CD4-positive, alpha-beta T cell treated with Interleukin-15 for 4 hours (primary cell): ENCODE results near the gene AHRR.

ENCODE experiments used
- DNase-seq: peaks from one replicate; pipeline ENCODE4 v3.0.0-alpha.2; 2020; ENCODE audit warnings: low spot score

AHRR gene

DNA sequence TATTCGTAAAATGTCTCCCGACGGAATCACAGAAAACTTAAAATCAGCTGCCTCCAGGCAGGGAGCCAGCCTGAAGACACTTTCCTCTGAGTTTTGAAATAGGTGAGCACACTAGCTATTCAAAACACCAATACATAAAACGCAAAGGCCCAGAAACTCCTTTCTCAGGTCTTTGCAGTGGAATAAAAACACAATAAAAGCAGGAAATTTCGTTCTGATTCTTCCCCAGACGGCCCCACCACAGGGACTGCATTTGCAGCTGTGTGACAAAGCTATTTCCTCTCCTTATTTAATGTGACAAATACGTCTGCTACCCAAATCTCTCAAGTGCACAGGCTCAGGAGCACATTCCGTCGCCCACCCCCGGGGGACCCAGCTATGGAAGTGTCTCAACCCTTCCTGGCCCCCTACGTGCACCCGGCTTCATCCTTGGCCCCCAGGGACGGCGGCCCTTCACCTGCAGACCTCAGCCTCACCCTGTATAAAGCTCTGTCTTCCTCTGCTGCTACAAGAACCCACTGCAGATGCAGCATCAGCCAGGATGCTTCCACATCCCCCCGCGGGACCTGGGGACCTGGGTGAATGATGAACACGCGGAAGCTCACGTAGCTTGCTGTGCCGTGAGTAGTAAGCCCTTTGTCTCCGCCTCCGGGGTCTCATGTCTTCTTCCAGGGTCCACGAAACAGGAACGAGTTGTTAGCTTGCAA, 24.9 kb downstream of the AHRR start:
- DNase-seq: no peak

DNA sequence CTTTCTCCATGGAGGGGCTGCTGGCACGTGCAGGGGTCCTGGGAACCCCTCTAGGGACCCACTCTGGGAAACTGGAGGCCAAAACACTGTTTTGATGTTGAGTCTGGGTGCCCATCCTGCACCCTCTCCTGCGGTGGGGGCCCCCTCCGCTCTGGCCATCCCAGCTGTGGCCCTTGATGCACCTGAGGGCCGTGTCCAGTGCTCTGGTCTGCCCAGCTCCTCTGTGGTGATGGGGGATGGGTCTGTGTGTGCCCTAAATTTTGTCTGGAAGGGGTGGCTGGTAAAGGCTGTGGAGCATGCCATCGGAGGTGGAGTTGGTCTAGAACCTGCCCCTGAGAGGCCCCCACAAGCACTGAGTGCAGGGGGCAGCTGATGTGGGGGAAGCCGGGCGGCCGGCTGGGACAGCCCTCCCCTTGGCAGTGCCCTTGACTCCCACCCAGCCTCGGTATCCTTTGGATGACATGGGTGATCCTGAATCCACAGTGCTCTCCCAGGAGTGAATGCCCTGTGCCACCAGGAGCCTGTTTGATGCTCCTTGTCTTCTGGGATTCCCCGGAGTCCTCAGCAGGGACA, 26.3 kb downstream of the AHRR start:
- no peak for DNase-seq

DNA sequence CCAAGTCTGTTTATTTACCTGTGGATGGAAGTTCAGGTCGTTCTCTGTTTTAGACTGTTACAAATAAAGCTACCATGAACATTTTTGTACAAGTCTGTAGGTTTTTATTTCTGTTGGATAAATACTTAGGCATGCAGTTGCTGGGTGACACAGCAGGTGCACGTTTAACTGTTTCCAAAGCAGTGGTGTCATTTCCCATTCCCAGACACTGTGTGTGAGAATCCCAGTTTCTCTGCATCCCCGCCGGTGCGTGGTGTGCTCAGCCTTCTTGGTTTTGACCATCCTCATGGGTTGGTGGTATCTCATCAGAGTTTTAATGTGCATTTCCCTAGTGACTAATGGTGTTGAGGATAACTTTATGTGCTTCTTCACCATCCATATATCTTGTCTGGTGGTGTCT, 27.2 kb downstream of the AHRR start:
- no peak for DNase-seq

DNA sequence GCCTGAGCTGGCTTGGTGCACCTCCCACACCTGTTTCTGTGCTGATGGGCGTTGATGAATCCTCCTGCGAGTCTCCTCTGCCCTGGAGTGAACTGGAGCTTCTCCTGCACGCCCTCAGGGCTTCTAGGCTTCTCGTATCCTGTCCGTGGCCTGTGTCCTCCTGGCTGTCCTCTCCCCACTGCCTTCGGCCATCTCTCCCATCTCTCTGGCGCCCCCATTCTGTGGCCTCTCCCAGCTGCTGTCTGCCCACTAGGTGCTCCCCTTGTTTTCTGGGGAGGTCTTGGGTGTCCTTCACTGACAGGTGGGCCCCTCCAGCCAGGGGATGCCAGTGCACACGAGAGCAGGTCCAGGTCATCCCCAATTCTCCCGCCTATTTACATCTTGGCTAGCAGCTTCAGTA, 28.8 kb downstream of the AHRR start:
- DNase-seq: no peak

DNA sequence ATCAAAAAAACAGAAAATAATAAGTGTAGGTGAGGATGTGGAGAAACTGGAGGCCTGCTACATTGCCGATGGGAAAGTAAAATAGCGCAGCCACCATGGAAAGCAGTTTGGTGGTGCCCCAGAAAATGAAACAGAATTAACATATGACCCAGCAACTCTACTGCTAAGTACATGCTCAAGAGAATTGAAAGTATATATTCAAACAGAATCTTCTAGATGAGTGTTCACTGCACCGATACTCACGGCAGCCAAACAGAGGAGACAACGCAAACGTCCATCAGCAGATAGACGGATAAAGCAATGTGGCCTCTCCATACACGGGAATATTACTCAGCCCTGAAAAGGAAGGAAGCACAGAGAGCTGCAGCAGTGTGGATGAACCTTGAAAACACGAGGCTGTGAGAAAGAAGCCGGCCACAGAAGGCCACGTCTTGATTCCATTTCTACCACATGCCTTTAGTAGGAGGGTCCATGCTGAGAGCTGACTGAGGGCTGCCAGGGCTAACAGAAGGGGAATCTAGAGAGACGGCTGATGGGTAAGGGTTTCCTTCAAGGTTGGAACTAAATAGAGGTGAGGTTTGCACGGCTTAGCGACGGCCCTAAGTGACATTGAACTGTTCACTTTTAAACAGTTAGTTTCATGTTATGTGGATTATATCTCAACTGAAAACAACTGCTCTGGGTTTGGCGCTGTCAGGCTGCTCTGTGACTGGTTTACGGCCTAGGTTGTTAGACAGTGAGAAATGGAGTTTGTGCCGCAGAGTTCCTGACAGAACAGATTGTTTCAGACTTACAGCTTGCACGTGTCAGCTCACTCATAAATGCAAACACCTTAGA, 29.8 kb downstream of the AHRR start:
- no peak for DNase-seq

DNA sequence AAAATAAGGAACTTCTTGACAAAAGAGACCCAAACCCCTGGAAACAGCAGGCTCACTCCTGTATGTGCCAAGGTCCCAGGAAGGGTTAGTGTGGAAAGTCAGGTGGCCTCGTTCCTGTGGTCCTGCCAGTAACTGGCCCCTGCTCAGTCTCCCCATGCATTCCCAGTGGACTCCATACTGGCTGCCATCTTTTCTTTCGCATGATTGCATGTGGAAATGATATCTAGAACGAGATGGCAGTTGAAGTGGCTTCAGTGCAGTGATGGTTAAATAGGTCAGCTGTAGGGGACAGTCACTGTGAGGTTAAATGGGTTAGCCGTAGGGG, 30.4 kb downstream of the AHRR start:
- DNase-seq: no peak

DNA sequence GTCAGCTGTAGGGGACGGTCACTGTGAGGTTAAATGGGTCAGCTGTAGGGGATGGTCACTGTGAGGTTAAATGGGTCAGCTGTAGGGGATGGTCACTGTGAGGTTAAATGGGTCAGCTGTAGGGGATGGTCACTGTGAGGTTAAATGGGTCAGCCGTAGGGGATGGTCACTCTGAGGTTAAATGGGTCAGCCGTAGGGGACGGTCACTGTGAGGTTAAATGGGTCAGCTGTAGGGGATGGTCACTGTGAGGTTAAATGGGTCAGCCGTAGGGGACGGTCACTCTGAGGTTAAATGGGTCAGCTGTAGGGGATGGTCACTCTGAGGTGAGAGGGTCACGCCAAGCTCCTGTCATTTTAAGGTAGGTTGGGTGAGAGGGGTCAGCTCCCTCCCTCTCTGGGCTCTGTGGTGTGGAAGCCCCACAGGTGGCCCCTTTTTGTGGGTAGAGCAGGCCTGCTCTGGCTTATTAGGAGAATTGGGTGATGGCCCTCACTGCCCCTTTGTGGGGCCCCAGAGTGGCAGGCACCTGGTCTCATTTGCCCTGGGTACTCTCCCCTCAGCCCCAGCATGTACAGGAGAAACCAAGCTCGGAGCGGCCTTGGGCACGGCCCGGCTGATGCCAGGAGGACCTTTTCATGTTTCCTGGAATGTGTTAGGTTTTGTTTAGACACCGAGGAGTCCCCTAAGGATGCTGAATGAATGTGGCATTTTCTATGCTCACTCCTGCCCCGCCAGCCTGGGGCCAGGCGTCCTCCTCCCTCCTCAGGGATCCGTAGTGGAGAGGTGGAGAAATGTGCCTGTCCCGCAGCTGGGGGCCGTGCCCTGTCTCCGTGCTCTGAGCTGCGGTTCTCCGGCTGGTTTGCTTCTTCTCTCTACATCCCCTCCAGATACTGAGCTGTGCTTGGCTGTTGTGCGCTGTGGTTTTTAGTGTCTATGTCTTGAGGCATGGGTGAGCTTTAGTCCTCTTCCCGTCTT, 31.4 kb downstream of the AHRR start:
- DNase-seq: no peak

DNA sequence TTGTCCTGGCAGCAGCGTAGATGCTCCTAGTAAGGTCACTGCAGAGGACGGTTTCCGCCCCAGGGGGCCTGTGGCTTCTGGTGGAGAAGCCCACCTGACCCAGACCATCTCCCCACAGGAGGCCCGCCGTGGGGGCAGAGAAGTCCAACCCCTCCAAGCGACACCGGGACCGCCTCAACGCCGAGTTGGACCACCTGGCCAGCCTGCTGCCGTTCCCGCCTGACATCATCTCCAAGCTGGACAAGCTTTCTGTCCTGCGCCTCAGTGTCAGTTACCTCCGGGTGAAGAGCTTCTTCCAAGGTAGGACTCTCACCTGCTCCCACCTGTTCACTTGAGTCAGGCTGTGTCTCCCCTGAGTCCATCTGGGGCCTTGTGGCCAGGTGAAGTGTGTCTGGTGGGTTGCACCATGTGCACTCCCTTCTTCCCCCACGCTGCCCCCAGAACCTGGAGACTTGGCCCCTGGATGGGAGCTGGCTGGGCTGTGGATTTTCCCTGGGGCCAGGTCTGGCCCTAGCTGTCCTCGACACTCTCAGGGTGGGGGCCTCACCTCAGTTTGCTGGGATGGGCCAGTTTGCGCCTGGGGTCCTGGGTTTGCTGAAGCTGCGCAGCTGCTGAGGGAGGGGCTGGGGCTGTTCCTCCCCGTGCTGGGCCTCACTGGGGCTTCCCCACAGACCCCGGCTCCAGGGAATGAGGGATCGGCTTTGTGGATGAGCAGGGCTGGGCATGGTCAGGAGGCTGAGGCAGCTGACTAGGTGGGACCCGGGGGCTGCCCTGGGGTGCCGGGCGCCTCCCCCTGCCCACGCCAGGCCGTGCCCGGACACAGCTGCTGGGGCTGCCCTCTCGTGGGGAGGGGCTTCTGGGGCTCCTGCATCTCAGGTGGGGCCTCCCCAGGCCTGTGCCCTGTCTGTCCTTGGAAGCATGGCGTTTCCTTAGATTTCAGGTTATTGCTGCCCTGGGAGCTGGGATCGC, 32.4 kb downstream of the AHRR start:
- DNase-seq: no peak

DNA sequence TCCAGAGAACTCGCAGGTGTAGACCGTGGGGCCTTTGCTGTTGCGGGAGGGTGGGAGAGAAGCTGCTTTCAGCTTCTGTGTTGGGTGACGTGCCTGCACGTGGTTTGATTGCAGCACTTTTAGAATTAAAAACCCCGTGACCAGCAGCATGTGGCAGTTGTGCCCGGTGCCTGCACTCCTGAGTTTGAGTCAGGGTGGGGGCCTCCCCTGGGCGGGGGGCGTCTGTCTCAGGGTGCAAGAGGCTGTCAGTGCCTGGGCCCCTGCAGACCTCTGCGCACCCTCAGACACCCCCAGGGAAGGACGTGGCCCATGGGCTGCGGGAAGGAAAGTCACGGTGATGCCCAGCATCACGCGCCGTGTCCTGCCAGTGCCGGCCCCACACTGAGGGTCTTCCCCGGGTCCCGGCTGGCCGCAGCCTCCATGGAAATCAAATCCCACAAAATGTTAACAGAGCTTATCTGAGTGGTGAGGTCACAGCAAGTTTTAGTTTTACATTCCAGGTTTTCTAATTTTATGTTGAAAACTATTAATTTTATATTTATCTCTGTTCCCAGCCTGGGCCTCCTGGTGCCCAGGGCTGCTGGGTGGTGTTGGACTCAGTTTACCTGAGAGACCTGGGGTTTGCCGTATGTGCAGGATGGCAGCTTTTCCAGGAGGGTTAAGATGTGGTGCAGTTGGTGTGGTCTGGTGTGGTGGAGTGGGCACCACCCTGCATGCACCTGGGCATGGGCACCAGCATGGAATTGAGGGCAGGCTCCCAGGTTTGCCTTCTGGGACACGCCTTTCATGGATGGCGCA, 33.3 kb downstream of the AHRR start:
- no peak for DNase-seq

DNA sequence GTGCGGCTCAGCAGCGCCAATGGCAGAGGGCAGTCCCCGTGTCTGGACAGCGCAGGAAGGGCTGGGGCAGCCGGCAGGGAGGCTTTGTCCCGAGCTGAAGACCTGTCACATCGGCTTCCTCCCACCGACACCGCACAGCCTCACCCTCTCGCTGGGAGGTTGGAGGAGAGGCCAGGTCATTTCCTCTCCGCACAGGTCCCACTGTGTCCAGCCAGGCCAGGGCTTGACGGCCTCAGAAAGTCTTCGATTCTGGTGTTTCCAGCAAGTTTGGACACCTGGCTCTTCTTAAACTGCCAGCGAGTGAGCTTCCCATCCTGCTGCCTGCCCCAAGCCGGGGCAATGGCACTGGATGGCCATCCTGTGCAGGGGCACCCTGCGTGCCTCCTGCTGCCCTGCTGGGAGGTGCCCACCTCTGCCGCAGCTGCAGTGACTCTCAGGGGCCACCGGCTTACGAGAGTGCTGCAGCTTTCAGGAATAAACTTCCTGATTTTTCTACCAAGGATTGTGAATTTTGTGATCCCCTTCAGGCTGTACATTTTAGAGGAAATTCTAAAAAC, 33.9 kb downstream of the AHRR start:
- no peak for DNase-seq

DNA sequence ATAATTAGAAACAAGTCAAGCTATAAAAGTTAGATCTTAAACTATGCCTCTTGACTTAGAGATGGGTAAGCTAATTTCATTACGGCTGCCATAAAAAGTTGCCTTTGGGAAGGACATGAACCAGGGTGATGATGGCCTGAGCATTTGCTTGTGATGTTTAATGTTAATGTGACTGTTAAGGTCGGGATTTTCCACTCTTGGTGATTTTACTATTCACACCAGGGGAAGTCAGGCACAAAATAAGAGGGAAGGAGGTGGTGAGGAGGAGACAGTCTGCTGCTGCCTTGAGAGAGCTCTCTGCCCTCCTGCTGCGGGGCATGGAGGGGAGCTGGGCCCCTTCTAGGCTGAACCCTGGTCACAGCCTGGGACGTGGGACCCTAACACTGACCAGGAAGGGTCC, 34.4 kb downstream of the AHRR start:
- DNase-seq: no peak

DNA sequence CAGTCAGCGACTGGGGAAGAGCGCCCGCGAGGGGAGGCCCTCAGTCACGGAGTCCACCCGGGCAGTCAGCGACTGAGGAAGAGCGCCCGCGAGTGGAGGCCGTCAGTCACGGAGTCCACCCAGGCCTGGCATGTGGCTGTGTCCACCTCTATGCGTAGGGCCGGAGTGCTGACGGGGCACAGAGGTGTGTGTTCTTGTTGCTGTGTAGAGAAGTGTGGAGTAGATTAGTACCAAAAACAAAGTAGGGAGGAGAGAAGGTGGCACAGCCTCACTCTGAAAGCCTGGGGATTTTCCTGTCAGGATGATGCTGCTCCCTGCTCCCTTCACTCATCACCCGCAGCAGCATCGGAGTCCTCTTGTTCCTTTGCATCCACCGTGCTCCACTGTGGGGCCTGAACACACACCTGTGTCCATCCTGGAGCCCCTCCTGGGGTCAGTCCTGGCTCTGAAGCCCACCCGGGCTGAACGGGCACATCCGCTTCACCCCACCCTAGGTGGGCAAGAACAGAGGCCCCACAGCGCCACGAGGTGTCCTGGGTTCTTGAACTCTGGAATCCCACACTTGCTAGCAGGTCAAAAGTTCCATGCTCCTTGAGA, 37.9 kb downstream of the AHRR start:
- no peak for DNase-seq

DNA sequence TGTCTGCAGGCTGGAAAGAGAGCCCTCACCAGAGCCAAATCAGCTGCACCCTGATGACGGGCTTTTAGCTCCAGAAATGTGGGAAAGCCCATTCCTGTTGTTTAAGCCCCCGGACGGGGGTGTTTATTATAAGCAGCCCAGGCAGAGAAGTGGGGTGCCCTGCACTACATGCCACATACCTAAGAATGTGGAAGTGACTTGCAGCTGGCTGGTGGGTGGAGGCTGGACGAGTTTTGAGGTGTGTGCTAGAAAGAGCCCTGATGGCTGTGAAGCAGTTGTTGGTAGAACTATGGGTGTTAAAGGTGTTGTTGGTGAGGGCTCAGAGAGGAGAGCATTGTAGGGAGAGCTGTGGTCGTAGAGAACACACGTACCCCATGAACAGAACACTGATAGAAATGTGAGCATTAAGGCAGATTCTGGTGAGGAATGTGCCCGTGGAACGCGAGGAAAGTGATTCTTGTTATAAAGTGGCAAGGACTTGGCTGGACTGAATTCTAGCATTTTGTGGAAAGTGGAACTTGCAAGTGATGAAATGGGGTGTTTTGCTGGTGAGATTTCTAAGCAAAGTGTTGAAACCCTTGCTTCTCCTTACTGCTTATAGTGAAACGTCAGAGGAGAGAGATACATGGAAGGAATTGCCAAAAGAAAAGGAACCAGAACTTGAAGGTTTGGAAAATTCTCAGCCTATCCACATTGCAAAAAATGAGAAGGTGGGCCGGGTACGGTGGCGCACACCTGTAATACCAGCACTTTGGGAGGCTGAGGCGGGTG, 38.9 kb downstream of the AHRR start:
- no peak for DNase-seq

DNA sequence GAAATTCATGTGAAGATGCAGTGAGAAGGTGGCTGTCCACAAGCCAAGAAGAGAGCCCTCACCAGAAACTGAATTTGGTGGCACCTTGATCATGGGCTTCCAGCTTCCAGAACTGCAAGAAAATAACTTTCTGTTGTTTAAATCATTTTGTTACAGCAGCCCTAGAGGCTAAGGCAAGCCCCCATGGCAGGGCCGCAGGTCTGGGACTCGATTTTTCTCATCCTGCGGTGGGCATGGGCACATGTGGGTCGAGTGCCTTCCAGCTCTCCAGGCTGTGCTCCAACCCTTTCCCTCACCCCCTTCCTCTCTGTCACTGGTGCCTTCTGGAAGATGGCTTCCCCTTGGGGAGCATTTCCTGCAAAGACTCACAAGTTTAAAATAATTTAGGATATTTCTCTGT, 40.7 kb downstream of the AHRR start:
- DNase-seq: no peak

DNA sequence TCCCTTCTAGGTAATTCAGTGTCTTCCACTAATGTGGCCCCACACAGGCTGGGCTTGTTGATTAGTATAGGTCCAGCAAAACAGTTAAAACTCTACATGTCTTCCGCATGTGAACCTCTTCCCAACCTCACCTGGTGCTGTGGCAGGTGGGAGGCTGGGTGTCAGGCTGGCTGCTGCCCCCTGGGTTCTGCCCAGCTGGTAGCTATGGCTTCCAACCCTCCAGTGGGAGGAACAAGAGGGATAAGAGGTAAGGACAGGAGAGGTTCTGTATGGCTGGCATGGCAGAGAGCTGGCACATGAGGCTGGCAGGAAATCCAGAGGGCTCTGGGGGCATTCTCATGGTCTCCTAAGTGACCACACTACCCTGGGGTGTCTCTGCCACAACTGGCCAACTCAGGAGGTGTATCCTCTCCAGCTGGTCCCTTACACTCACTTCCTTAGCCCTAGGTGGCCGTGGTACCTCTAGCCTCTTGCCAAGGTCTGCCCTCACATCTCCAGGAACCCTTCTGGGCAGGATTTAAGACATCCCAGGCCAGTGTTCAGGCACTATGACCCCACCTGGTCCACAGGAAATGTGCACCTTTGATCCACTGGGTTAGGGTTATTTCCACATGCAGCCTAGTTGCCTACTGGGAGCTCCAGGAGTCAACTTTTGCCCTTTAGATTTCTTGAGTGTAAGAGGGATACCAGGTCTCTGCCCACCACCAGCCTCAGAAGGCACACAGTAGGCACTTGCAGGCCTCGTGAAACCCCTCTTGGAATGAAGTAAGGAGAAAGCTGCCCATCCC, 41.7 kb downstream of the AHRR start:
- no peak for DNase-seq

DNA sequence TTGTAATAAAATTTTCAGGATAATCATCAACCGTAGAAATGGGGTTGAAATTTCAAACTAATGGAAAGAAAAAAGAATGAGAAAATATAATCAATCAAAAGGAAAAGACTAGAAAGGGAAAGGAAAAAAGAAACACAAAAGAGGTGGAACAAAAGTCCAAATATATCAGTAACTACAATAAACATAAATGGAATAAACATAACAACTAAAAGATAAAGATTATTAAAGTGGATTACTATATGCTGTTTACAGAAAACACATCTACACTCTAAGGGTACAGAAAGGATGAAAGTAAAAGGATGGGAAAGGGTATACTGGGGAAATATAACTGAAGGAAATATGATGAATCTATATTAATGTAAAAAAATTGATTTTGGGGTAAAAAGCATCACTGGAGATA, 43.0 kb downstream of the AHRR start:
- DNase-seq: no peak

DNA sequence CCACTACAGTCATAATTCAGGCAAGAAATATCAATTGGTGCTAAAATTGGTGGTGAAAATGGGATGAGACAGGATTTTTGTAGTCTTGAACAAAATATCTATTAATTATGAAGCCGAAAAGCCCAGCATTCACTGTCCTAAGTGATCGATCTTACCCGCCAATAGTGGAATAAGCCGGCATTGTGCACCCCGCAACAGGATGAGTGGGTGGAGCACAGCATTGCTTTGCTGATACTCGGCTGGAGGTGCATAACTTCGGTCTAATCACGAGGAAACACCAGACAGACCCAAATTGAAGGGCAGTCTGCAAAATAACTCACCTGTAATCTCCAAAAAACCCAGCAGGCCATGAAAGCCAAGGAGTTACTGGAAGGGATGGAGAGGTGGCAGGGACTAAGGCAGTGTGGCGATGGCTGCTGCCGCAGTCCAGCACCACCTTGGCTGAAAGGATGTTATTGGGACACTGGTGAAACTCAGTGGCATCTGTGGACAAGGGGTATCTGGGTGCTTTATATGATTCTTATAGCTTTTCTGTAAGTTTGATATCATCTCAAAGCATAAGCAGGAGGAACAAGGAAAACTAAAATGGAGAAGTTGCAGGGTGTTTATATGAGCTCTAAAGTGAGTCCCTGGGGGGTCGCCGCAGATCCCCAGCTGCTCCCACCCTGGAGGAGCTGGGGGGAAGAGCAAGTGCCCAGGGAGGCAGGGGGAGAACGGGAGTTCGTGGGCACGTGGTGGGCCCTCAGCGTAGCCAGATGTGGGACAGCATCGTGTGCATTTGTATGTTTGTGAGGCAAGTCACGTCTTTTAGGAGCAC, 45.2 kb downstream of the AHRR start:
- no peak for DNase-seq
